Naive thymus-derived CD8-positive, alpha-beta T cell (primary cell): Measurements from ENCODE around the gene VWDE. TPM values are rescaled to one million over a fixed set of nuclear protein-coding genes. Genes with fewer than 3 reads are reported as not detected.

Experiments used
- ATAC-seq, 2 donors: fragments of 150-1000 bp; cut with Tn5 transposase in 1 of 2; sonication (Bioruptor Pico), chemical (Tn5 transposase) in 1 of 2; 1 replicate in 1 of 2; 2 replicates in 1 of 2; pipeline ENCODE4 v1.10.0; 2021; ENCODE audit warnings: mild to moderate bottlenecking in 2 of 2, moderate library complexity in 2 of 2
- POLR2A ChIA-PET: fragments of 350-600 bp; sonication (Branson Sonifier 250); formaldehyde crosslinking; loops from one replicate; lab custom pipeline; 2021; ENCODE audit warnings: antibody characterized with exemption; lab: Charles Lee
- DNase-seq, 10 donors: peaks; one replicate each; pipeline versions ENCODE4 v3.0.0 to v3.0.0-alpha.2; 2020 to 2022
- H3K27ac Mint-ChIP-seq, 10 donors: one replicate each; pipeline ENCODE4 v1.8.0; 2020 to 2022; ENCODE audit warnings: mild to moderate bottlenecking in 10 of 10, mixed read lengths in 10 of 10, moderate library complexity in 4 of 10, inconsistent platforms in 1 of 10
- H3K27me3 Mint-ChIP-seq, 5 donors: one replicate each; pipeline ENCODE4 v1.8.0; 2021 to 2022; ENCODE audit warnings: mixed read lengths in 5 of 5
- H3K36me3 Mint-ChIP-seq, 3 donors: one replicate each; pipeline ENCODE4 v1.8.0; 2020 to 2022; ENCODE audit warnings: mixed read lengths in 3 of 3, mild to moderate bottlenecking in 2 of 3, inconsistent platforms in 1 of 3
- H3K4me1 Mint-ChIP-seq, 4 donors: one replicate each; pipeline ENCODE4 v1.8.0; 2021 to 2022; ENCODE audit warnings: mixed read lengths in 4 of 4
- H3K4me3 Mint-ChIP-seq, 10 donors: one replicate each; pipeline ENCODE4 v1.8.0; 2020 to 2022; ENCODE audit warnings: mild to moderate bottlenecking in 10 of 10, mixed read lengths in 10 of 10, moderate library complexity in 6 of 10, inconsistent platforms in 1 of 10
- H3K9me3 Mint-ChIP-seq, 9 donors: one replicate each; pipeline ENCODE4 v1.8.0; 2020 to 2022; ENCODE audit warnings: mixed read lengths in 9 of 9, mild to moderate bottlenecking in 3 of 9, inconsistent platforms in 1 of 9, moderate library complexity in 1 of 9
- polyA plus RNA-seq, 3 donors: library from polyadenylated mRNA; unstranded; fragments of 300-500 nt; fragmentation: Illumina TruSeq; gene quantifications; one replicate each; pipeline ENCODE4 v1.2.3, GENCODE V29; 2021
- total RNA-seq, 8 experiments: library from RNA in 2 of 8; stranded (reverse) in 2 of 8; gene quantifications; one replicate each; pipeline ENCODE4 v1.2.3 and lab custom pipeline; 2021 to 2026

The VWDE gene
- total and polyA plus RNA-seq, 5 experiments from 2014 or later: 1.0 to 4.0 (median 3.5) TPM; not detected in 2

GRCh38 chr7:12294701-12295100 is 109.0 kb downstream of the VWDE start:
- no peak for DNase-seq
- Mint-ChIP-seq H3K4me3 (no peak overlapping the region), H3K36me3 (peaks cover 0 to 9% (median 9%) of the 10 kb centered on the region in 3 donors), H3K4me1 (peaks cover 2 to 20% (median 13%) of the 10 kb centered on the region in 4 donors), H3K27ac (no peak overlapping the region), H3K9me3 (peaks cover 0 to 13% (median 4%) of the 10 kb centered on the region in 9 donors), H3K27me3 (no peaks in the 10 kb centered on the region)
- no peak for ATAC-seq
- POLR2A ChIA-PET: no interaction called here

- Mint-ChIP-seq H3K4me3 (no peak overlapping the region), H3K9me3 (peaks cover 0 to 27% (median 10%) of the 10 kb centered on the region in 9 donors), H3K27ac (no peak overlapping the region), H3K36me3 (peaks cover 0 to 21% (median 18%) of the 10 kb centered on the region in 3 donors), H3K27me3 (no peaks in the 10 kb centered on the region), H3K4me1 (peaks cover 0 to 10% (median 9%) of the 10 kb centered on the region in 4 donors)
- ATAC-seq (no peak), DNase-seq (no peak)
- POLR2A ChIA-PET: no interaction called here
These were observed 111.8 kb downstream of the VWDE start for GRCh38 chr7:12291870-12292269.

- DNase-seq: no peak
- Mint-ChIP-seq H3K4me3 (no peak overlapping the region), H3K27me3 (no peaks in the 10 kb centered on the region), H3K27ac (no peak overlapping the region), H3K36me3 (peaks cover 0 to 21% (median 18%) of the 10 kb centered on the region in 3 donors), H3K4me1 (peaks cover 0 to 10% (median 8%) of the 10 kb centered on the region in 4 donors), H3K9me3 (peaks cover 0 to 27% (median 10%) of the 10 kb centered on the region in 9 donors)
- ATAC-seq: no peak
- POLR2A ChIA-PET: no interaction called here
These were observed 112.9 kb downstream of the VWDE start for GRCh38 chr7:12290761-12291160.

- Mint-ChIP-seq H3K4me3 (no peak overlapping the region), H3K27me3 (no peaks in the 10 kb centered on the region), H3K36me3 (peaks cover 0 to 21% (median 18%) of the 10 kb centered on the region in 3 donors), H3K27ac (no peak overlapping the region), H3K4me1 (peaks cover 0 to 7% (median 4%) of the 10 kb centered on the region in 4 donors), H3K9me3 (peaks cover 0 to 27% (median 10%) of the 10 kb centered on the region in 9 donors)
- POLR2A ChIA-PET: no interaction called here
- ATAC-seq (no peak), DNase-seq (no peak)
These were observed 113.7 kb downstream of the VWDE start for GRCh38 chr7:12289996-12290395.

- Mint-ChIP-seq H3K4me3 (no peak overlapping the region), H3K36me3 (peaks cover 0 to 21% (median 18%) of the 10 kb centered on the region in 3 donors), H3K9me3 (peaks cover 0 to 27% (median 10%) of the 10 kb centered on the region in 9 donors), H3K4me1 (no peaks in the 10 kb centered on the region), H3K27me3 (no peaks in the 10 kb centered on the region), H3K27ac (no peak overlapping the region)
- POLR2A ChIA-PET: no interaction called here
- ATAC-seq (no peak), DNase-seq (no peak)
These were observed 115.8 kb downstream of the VWDE start for GRCh38 chr7:12287901-12288300.

- ATAC-seq: no peak
- POLR2A ChIA-PET: no interaction called here
- no peak overlapping the region for H3K27ac Mint-ChIP-seq
These were observed 122.6 kb downstream of the VWDE start for GRCh38 chr7:12281038-12281437.

More at GRCh38 chr7:12281038-12281437, 122.6 kb downstream of the VWDE start:
- Mint-ChIP-seq H3K9me3 (peaks cover 3 to 30% (median 13%) of the 10 kb centered on the region in 9 donors), H3K27me3 (no peaks in the 10 kb centered on the region), H3K4me1 (no peaks in the 10 kb centered on the region), H3K4me3 (no peak overlapping the region), H3K36me3 (peaks cover 0 to 19% (median 15%) of the 10 kb centered on the region in 3 donors)
- DNase-seq: no peak

Other genes with a start within 250 kb of the VWDE start
- 10 to 100 TPM; 49.3 to 57.6 TPM for gene TMEM106B, start 192.6 kb downstream of the VWDE start, total RNA-seq
- 10 to 100 TPM; 40.9 to 45.6 (median 44.1) TPM for gene TMEM106B, start 192.6 kb downstream of the VWDE start, polyA plus RNA-seq
- under 1 TPM; 0.10 to 0.41 TPM for gene SCIN, start 166.9 kb upstream of the VWDE start, total RNA-seq
- gene SCIN, start 166.9 kb upstream of the VWDE start, polyA plus RNA-seq: under 1 TPM in 1 of 3 donors, not detected in 2; 0.38 TPM